Stimulated activated CD4-positive, alpha-beta T cell treated with anti-CD3 and anti-CD28 coated beads, Interleukin-12 subunit alpha, Interleukin-12 subunit beta, amount 100 ng/mL, for 24 hours (primary cell): ENCODE data around the gene MCUR1.
"Not testable (repeated sequence)": the region's sequence is repeated elsewhere in the genome, so short reads cannot be mapped to it uniquely, and the experiment has no call there.

Experiments
- DNase-seq, 2 experiments: peaks; one replicate each; pipeline ENCODE4 v3.0.0-alpha.2; 2020; ENCODE audit warnings: low read depth in 2 of 2

MCUR1 gene

DNA sequence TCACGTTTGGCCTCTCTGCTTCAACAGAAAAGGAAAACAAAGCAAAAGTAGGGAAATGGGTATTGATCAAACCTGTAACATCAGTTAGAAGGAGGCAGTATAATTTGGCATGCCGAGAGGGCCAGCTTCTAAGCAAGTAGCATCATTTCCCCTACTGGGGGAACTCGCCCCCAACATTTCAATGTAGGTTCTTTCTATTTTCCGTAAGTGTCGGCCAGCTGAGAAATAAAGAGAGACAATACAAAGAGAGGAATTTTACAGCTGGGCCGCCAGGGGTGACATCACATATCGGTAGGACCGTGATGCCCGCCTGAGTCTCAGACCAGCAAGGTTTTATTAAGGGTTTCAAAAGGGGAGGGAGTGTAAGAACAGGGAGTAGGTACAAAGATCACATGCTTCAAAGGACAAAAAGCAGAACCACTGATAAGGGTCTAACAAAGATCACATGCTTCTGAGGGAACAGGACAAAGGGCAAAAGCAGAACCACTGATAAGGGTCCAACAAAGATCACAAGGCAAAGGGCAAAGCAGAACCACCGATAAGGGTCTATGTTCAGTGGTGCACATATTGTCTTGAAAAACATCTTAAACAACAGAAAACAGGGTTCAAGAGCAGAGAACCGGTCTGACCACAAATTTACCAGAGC is 14.4 kb upstream of the MCUR1 start:
- DNase-seq = not testable (repeated sequence)

DNA sequence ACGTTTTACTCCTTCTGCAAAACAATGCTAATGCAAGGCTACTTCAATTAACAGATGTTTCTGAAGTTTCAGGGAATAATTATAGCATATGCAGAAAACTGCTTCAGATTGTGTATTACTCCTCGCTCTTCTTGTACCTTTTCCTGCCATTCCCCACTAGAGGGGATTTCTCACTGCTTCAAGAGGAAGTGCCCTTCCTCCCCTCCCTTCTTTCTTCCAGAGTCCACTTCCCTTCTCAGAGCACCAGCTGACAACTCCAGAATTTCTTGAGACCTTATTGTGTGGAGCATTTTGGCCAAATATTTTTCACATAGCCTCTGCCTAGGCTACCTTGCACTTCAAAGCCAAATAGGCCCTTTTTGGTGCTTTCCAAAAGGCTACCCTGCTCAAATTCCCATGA is 12.7 kb upstream of the MCUR1 start:
- no peak for DNase-seq

DNA sequence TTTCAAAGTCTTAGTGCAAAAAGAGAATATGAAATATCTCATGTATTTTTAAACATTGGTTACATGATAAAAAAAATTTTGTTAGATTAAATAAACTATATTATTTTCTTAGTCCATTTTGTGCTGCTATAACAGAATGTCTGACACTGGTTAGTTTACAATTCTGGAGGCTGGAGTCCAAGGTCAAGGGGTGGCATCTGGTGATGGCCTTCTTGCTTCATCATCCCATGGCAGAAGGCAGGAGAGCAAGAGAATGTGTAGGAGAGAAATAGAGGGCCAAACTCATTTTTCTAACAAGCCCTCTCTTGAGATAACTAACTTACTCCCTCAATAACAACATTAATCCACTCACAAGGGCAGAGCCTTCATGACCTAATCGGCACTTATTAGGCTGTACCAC is 11.5 kb upstream of the MCUR1 start:
- DNase-seq = no peak

DNA sequence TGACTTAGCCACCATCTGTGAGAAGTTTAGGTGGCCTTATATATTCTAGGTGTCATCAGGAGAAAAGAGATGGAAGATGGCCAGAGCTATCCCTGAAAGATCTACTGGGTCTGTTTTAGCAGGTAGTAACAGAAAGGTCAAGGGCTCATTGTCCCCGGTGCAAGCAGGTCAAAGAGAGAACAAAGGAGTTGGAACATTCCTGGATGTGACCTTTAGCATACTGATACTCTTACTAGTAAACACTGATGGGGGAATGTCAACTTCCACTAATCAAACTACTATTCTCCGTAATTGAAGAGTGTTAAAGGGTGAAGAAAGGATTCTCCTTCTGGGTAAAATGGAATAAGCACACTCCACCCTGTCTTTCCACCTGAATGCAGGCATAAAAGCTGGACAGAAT is 4.0 kb upstream of the MCUR1 start:
- DNase-seq = no peak

DNA sequence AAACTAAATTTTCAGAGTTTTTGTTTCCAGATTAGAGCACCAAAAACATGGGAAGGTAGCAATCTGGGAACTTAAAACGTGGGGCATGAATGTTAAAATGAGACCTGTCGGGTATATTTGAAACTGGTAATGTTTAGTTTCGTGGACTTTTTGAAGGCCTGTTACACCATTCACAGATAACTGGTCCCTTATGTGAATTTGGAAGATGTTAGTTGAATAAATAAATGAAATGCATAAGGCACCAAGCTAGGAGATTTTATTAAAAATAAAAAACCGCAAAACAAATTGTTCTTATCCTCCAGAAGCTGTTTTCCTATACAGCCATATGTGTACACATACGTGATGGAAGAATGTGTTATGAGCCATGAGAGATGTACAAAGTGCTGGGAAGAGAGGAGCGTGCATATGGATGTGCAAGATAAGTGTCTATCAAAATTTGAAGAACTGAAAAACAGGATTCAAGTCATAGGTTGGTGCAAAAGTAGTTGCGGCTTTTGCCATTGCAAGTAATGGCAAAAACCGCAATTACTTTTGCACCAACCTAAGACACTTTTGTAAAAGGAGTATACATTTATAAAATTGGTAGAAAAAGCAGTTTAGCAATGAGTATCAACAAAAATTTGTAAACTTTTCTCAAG is 700 bp upstream of the MCUR1 start:
- DNase-seq = no peak

DNA sequence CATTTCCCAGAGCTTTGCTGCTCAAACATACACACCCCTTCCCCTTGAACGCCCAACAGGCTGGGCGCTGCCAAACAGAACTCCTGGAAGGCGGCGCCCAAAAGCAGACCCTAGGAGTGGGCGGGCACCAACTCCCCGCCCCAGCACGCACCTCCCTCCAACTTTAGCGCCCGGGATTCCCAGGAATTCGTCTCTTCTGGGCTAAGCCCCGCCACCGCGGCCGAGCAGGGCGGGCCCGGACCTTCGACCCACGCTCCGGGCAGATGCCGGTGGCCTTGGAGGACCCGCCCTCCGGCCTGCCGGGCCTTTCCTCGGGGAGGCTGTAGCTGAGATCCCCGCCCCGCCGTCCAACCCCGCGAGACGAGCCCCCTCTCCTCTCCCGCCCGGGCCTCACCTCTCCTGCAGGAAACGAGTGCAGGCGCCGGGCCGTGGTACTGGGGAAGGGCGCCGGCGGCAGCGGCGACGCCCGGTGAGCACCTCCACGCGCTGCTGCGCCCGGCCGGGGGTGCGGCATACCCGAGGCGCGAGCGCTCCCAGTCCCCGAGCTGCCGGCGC is 659 bp downstream of the MCUR1 start:
- DNase-seq = peak in 1 of 2 experiments; percentile 14

DNA sequence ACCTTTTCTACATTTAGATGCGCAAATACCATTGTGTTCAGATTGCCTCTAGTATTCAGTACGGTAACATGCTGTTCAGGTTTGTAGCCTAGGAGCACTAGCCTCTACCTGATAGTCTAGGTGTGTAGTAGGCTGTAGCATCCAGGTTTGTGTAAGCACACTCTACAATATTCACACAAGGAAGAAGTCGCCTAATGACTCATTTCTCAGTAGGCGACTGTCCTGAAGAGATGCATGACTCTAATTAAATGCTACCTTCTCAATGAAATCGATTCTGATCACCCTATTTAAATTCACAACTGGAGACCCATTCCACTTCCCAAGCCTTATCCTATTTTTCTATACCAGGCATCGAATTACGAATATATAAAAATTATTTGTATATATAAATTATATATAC is 1.3 kb downstream of the MCUR1 start:
- no peak for DNase-seq

DNA sequence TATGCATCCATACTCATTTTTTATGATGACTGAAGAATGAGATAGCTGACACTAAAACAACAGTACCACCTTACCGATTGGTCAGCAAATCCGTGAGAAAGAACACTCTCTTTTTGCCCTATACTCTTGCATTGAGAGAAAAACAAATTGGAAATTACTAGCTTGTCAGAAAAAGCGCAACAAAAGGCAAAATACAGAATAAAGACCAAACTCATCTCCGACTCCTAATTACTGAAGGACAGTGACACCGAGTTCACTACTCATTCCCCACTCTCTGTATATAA is 2.1 kb downstream of the MCUR1 start:
- no peak for DNase-seq

DNA sequence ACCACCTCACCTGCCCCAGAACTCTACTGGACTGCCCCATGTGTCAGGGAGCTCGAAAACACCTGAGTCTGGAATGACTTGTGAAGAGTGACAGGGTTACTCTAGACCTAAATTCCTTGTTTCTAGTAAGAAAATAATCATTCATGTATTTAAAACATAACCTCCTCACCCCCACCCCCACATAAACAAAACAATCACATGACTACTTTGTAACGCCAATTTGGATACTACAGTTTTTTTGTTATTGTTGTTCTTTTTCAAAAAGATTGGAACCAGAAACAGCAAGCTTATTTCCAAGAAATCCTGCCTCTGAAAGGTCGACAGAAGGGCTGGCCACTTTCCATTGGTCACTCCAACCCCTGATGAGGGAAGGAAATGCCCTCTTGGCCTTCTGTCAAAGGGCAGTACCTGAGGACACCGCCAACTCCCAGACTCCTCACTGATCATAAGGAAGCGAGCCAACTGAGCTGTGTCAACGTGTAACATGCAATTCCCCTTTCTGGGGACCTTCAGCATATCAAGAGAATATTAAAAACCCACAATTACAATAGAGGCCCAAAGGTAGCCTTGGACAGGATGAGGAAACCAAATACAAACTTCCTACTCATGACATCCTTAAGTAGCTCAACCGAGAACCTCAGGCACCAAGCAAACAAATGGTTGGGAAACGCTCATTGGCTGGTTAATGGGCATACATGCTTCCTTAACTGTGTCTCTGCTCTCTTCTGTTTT is 2.6 kb downstream of the MCUR1 start:
- DNase-seq = no peak

DNA sequence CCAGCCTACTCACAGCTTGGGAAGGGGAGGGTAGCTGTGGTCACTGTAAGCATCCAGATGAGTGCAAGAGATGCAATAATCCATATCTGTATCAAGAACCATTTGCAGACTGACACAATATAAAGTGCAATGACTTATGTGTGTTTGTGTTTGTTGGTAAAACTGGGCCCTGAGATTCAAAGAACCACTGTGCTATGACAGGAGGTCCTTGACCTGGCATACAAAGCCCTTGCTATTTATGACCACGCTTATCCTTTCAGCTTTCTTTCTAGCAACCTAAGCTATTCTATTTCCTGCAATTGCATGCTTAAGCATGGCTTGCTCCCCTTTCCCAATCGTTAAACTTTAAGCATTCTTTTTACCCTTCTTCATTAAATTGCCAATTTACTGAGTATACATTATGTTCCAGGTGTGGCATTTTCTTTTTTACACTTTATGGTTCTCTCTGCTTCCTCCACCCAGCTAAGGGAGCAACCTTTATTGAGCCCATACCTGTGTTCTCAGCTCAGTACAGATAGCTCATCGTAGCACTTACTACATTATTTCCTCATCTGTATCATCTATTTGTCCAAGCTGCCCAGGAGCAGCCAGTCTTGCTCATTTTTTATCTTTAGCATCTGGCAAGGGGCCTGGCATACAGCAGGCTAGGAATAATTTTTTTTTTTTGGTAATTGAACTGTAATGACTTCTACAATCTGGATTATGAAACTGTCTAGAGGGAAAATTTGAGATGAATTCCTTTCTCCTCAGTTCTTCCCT is 3.5 kb downstream of the MCUR1 start:
- no peak for DNase-seq

DNA sequence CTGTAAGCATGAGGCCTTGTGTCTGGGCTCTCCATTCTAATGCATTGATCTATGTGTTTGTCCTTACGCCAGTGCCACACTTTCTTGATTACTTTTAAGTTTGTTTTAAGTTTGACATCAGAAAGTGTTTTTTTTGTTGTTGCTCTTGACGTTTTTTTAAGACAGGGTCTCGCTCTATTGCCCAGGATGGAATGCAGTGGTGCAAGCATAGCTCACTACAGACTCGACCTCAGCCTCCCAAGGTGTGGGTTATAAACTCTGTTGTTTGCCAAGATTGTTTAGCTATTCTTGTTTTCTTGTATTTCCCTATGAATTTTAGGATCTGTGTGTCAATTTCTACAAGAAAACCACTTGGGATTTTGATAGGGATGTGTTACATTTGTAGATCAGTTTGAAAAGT is 5.6 kb downstream of the MCUR1 start:
- DNase-seq = no peak

DNA sequence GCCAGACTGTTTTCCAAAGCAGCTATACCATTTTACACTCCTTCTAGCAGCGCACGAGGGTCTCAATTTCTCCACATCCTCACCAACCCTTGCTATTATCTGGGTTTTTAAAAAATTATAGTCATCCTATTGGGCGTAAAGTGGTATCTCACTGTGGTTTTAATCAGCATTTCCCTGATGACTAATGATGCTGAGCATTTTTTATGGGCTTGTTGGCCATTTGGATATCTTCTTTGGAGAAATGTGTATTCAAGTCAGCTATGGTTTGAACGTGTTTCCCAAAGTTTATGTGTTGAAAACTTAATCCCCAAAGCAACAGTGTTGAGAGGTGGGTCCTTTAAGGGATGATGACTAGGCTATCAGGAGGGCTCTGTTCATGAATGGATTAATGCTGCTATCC is 6.7 kb downstream of the MCUR1 start:
- no peak for DNase-seq

DNA sequence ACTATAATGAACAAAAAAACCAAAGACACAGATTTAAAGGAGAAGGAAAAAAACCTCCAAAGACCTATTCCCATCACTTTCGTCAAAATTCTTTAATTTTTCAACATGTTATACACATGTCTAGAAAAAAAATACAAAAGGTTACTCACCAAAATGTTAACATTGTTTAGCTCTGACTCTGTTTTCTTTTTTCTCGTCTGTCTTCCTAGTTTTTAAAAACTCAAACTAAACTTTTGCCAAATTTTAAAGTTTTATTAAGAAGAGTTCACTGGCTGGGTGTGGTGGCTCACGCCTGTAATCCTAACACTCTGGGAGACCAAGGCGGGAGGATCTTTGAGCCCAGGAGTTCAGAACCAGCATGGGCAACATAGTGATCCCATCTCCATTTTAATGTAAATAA is 10.8 kb downstream of the MCUR1 start:
- no peak for DNase-seq

DNA sequence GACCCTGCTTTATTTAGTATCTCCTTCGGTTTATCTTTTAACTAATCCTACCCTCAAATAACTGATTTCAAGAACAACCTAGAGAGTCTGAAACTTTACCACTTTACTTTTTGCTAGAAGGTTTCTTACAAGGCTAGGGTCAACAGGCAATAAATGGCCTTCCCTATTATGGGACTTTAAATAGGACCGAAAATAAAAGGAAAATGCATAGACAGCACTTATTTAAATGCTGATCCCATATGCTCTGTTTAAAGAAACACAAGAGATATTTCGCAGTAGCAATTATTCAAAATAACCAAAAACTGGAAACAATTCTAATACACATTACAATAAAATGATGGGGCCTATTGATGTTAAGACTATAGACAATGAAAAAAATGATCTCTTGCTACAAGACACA is 13.7 kb downstream of the MCUR1 start:
- DNase-seq = no peak

DNA sequence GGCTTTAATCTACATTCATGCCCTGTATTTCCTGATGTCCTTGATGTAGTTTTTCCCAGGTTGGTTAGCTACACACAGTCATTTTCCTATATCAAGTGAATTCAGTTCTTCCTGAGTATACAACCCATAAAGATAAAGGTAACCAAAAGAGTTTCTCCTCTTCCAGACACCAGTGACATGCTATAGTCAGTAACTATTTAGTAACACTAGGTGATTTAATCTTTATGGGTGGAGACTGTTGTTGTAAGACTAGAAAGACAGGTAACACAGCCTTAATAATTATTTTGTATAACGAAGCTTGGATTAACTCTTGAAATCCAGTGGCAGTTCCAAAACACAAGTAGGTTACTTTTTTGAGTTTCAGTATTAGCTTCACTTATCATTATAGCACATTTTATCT is 17.6 kb downstream of the MCUR1 start:
- DNase-seq = no peak

DNA sequence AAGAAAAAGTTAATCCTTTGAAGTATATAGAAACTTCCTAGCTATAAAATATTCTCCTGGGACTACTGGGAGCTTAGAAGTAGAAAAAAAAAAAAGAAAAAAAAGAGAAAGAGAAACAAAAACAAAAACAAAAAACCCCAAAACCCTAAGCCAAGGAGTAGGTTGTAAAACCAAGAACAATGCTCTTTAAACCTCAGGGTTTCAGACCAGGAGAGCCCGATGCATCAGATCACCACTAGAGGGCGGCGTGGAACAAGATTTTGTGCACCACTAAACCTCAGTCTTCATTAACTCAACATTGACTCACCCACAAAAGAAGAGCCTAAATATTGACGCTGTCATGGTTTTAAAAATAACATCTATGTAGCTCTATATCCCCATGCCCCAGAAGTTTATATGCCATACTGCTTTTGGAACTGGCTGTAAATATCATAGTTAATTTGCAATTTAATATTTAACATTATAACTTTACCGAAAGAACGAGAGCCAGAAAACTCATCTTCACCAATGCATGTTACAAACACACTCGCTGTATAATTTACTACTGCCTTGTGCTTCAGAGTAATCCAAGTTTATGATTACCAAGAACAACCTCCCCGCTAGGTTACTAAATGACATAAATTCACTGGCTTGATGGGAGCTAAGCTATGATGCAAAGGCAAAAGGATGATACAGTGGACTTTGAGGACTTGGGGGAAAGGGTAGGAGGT is 19.2 kb downstream of the MCUR1 start:
- peak; percentile 73 to 91 for DNase-seq

DNA sequence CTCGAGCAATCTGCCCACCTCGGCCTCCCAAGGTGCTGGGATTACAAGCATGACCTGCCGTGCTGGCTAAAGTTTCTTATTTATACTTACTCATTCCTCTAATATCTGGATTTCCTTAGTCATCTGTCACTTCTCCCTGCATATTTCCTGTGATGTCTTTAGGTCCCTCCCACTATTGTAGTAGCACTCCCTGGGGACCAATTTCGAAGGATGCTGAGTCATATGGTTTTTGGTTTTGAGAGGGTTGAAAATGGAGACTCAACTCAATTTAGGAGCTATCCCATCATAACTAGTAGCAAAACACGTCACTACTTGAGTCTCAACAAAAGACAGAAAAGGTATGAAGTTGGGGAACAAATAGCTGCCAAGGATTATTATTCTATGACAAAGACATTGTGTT is 20.2 kb downstream of the MCUR1 start:
- no peak for DNase-seq

DNA sequence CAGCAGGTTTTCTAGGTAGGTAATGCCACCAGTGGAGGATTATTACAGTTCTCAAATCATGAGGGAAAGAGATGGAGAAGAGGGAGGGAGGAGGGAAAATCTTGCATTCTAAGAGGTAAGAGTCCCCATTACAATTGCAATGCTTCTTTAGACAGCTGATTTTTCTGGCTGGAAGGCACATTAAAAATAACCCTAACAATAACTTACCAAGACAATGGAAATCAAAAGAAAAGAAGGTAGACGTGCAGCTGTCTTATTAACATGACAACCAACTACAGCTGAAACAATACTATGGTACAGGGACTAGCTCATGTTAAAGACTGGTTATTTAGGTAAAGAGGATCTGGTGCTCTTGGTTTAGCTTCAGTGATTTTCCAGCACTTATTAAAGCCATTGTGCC is 24.6 kb downstream of the MCUR1 start:
- no peak for DNase-seq

DNA sequence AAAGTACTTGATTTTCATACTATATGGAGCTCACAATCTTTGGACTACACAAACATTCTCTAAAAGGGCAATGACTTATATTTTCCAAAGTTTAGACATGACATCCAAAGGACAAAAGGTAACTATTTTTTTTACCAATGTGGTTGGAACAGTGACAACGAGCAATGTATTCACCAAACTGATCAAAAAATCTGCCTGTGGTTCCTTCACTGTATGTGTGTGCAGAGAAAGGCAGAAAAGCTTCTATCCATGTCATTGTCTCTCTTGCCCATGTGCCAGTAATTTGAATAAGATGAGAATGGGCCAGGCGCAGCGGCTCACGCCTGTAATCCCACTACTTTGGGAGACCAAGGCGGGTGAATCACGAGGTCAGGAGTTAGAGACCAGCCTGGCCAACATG is 25.5 kb downstream of the MCUR1 start:
- DNase-seq = no peak

DNA sequence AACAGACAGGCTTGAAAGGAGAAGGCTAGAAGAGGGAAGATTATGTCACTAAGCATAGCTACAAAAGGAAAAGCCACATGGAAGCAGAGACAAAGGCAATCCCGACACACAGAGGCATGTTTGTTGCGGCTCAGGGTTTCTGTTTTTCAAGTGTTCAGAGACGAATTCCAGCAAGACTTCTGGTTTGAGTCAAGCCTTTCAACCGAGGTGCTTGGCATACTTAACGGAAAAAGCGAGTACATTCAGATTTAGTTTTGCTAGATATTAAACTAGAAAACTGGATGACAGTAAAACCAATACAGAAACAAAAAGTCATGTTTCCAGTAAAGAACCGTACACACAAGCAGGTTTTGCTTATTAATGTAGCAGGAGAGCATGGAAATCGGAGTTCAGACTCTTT is 27.2 kb downstream of the MCUR1 start:
- no peak for DNase-seq

DNA sequence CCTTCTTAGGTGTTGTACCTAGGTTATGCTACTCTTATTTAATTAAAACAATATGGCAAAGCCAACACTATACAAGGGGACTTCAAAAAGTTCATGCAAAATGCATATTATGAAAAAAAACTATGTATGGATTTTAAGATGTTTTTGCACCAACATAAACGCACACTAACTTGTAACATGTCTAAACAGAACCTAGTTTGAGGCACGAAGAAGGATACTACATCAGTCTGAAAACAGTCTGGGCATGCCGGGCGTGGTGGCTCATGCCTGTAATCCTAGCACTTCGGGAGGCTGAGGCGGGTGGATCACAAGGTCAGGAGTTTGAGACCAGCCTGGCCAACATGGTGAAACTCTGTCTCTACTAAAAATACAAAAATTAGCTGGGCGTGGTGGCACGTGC is 34.2 kb downstream of the MCUR1 start:
- DNase-seq = not testable (repeated sequence)

DNA sequence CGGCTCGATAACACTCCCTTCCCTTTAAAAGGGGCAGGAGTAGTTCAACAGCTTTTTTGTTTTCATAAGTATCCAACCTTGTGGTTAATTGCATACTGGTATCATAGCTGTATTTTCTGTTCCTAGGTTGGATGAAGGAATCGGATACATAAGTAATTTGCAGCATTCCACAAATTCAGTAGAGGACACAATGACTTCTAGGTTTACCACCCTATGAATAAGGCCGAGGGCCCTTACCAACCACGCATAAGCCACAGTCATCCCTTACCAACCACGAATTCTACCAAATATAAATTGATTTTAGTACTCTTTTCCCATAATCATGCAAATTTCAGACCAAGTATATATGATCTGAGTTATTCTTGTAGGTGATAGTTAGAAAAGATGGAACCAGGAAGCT is 36.3 kb downstream of the MCUR1 start:
- DNase-seq = no peak
